Measurements from ENCODE around the gene APOE. TPM values are rescaled to one million over a fixed set of nuclear protein-coding genes. Genes with fewer than 3 reads are reported as not detected.

The APOE gene
- 12.5 and 510 TPM in 2 replicates for total RNA-seq

GRCh38 chr19:44905437-44906160, at the start of gene APOE:
TSS of gene APOE (plus strand) at chr19:44905796. CDS start at chr19:44906625, 829 bp downstream.

GRCh38 chr19:44891016-44891882, 14.3 kb upstream of the APOE start, which contains the start of gene TOMM40:
TSS of gene TOMM40 (plus strand) at chr19:44891254. CDS start at chr19:44891416, 162 bp downstream.

GRCh38 chr19:44914433-44915206, 9.0 kb downstream of the APOE start, which contains the start of gene APOC1:
TSS of gene APOC1 (plus strand) at chr19:44914608. CDS start at chr19:44914892, 284 bp downstream.

GRCh38 chr19:44942067-44942571, 36.5 kb downstream of the APOE start, which contains the start of gene APOC4:
TSS of gene APOC4 (plus strand) at chr19:44942237. CDS start at chr19:44942278, 41 bp downstream.

GRCh38 chr19:44954649-44955504, 49.3 kb downstream of the APOE start, which contains the start of gene CLPTM1:
TSS of gene CLPTM1 (plus strand) at chr19:44955380. CDS start at chr19:44955396, 16 bp downstream.

Other genes starting within 250 kb of the APOE start
- 0.24 and 1.0 TPM in 2 replicates for gene CEACAM19, start 234.3 kb upstream of the APOE start, total RNA-seq
- gene CEACAM16, start 206.6 kb upstream of the APOE start, total RNA-seq = not detected in 2 replicates
- 33.4 and 58.0 TPM in 2 replicates for gene BCL3, start 157.1 kb upstream of the APOE start, total RNA-seq
- gene CBLC, start 127.9 kb upstream of the APOE start, total RNA-seq = 3.0 TPM in 1 of 2 replicates, not detected in the other
- 31.2 and 70.5 TPM in 2 replicates for gene BCAM, start 96.7 kb upstream of the APOE start, total RNA-seq
- gene NECTIN2, start 59.5 kb upstream of the APOE start, total RNA-seq = 164 and 177 TPM in 2 replicates
- 43.9 and 67.0 TPM in 2 replicates for gene TOMM40, start 14.5 kb upstream of the APOE start, total RNA-seq
- 10.3 and 57.2 TPM in 2 replicates for gene APOC1, start 8.8 kb downstream of the APOE start, total RNA-seq
- gene APOC4, start 36.4 kb downstream of the APOE start, total RNA-seq = not detected in 2 replicates
- gene APOC2, start 40.3 kb downstream of the APOE start, total RNA-seq = not detected in 2 replicates
- gene CLPTM1, start 49.6 kb downstream of the APOE start, total RNA-seq = 48.2 and 88.1 TPM in 2 replicates
- 4.2 and 34.4 TPM in 2 replicates for gene RELB, start 95.7 kb downstream of the APOE start, total RNA-seq
- 11.9 and 74.0 TPM in 2 replicates for gene CLASRP, start 133.2 kb downstream of the APOE start, total RNA-seq
- gene ZNF296, start 170.7 kb downstream of the APOE start, total RNA-seq = 0.26 and 1.5 TPM in 2 replicates
- gene GEMIN7, start 173.5 kb downstream of the APOE start, total RNA-seq = 34.7 and 48.5 TPM in 2 replicates
- 16.2 and 32.3 TPM in 2 replicates for gene PPP1R37, start 187.4 kb downstream of the APOE start, total RNA-seq

Measured in epithelial cell of alveolus of lung (primary cell).